Astrocyte of the cerebellum (primary cell): ENCODE results near the gene PIK3CD.

Experiments used
- DNase-seq: peaks from one replicate; pipeline ENCODE4 v3.0.0-alpha.2; 2011; ENCODE audit warnings: low read depth
- H3K4me3 ChIP-seq: 2 replicates; pipeline ENCODE4 v1.5.1; 2011; ENCODE audit warnings: mild to moderate bottlenecking, low read depth, low read length, moderate library complexity
- in situ Hi-C: cut with HindIII; loops from 2 replicates; pipeline ENCODE4 v1.10.0; 2017; ENCODE audit warnings: low sequenced_read_pairs
- TF ChIP-seq, protein P1 (sequence below): IDR thresholded peaks from 2 replicates; pipeline ENCODE4 v1.5.1; 2012; ENCODE audit warnings: low read length, low read depth, moderate library complexity, mild to moderate bottlenecking; ENCODE audit errors: missing control alignments

PIK3CD gene

DNA sequence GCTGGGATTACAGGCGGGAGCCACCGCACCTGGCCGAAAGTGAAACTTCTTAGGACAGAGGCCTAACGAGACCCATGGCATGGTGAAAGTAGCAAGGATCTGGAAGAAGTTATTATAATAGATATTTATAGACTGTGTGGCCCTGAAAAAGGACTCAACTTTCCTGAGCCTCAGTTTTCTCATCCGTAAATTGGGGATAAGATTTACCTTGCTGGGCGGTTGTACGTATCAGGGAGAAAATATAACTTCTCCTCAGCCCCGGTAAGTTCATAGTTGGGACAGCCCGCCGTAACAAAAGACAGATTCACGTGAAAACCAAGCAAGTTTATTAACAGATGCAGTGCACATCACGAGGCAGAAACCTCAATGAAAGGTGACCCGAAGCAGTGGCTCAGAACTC, 5.5 kb upstream of the PIK3CD start:
- no peak for DNase-seq
- no peak overlapping the region for H3K4me3 ChIP-seq
- in situ Hi-C loops, result loop anchor here (25.0 kb wide), 1 partner anchor 166 kb away; the partner anchor contains the start of gene CLSTN1
- TF ChIP-seq, protein P1, sequence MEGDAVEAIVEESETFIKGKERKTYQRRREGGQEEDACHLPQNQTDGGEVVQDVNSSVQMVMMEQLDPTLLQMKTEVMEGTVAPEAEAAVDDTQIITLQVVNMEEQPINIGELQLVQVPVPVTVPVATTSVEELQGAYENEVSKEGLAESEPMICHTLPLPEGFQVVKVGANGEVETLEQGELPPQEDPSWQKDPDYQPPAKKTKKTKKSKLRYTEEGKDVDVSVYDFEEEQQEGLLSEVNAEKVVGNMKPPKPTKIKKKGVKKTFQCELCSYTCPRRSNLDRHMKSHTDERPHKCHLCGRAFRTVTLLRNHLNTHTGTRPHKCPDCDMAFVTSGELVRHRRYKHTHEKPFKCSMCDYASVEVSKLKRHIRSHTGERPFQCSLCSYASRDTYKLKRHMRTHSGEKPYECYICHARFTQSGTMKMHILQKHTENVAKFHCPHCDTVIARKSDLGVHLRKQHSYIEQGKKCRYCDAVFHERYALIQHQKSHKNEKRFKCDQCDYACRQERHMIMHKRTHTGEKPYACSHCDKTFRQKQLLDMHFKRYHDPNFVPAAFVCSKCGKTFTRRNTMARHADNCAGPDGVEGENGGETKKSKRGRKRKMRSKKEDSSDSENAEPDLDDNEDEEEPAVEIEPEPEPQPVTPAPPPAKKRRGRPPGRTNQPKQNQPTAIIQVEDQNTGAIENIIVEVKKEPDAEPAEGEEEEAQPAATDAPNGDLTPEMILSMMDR, result no peak

DNA sequence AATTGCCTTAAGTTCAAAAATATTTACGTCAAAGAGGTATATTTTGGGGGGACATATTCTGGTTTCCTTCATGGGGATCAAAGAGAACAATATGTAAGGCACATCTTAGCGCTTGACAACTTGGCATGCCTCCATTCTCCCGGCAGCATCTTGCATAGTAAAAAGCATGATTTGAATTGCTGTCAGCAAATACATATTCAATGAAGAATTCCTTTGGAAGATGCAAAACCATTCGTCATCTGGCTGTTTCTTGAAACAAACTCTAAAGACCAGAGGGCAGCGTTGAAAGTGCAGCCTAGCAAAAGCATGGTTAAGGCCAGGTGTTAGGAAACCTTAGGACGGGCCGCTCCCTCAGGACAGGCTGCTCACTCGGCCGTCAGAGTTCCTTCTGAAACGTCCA, 3.4 kb upstream of the PIK3CD start:
- TF ChIP-seq, protein P1, result no peak
- H3K4me3 ChIP-seq, result no peak overlapping the region
- in situ Hi-C loops, result loop anchor here (25.0 kb wide), 1 partner anchor 164 kb away; the partner anchor contains the start of gene CLSTN1
- DNase-seq, result no peak

DNA sequence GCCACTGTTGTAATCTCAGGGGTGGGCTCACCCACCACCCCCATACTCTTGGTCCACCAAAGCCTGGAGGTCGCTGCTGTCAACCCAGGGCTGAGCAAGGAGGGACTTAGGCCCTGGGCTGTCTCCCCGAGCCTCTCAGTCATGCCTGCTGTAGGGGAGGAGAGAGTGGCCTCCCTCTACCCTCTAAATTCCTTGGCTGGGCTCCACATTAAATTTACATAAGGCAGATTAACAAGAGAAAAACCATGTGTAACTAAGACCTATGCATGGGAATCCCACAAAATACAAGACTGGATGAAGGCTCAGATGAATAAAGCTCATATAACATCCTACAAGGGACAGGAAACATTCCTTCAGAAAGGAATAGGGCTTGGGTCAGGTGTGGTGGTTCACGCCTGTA, 1.8 kb upstream of the PIK3CD start:
- no peak for DNase-seq
- H3K4me3 ChIP-seq, result no peak overlapping the region
- in situ Hi-C loops, result loop anchor here (25.0 kb wide), 1 partner anchor 163 kb away; the partner anchor contains the start of gene CLSTN1
- TF ChIP-seq, protein P1, result no peak

DNA sequence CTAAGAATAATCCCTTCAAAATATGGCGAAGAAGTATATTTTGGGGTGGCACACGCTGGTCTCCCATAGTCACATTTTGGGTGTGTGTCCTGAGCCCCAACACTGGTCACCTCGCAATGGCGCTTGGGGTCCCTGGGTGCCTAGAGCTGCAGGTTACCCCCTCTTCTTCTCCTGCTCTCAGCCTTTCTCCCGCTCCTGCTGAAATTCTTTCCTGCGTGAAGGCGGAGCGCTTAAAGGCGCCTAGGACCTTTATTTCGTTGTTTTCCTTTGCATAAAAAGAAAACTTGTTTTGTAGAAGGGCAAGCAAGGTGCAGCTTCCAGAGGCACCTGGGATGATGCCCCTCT, 339 bp upstream of the PIK3CD start:
- in situ Hi-C loops, result no loop called here
- no peak for DNase-seq
- H3K4me3 ChIP-seq, result peak overlapping the region; percentile 33
- TF ChIP-seq, protein P1, result no peak

DNA sequence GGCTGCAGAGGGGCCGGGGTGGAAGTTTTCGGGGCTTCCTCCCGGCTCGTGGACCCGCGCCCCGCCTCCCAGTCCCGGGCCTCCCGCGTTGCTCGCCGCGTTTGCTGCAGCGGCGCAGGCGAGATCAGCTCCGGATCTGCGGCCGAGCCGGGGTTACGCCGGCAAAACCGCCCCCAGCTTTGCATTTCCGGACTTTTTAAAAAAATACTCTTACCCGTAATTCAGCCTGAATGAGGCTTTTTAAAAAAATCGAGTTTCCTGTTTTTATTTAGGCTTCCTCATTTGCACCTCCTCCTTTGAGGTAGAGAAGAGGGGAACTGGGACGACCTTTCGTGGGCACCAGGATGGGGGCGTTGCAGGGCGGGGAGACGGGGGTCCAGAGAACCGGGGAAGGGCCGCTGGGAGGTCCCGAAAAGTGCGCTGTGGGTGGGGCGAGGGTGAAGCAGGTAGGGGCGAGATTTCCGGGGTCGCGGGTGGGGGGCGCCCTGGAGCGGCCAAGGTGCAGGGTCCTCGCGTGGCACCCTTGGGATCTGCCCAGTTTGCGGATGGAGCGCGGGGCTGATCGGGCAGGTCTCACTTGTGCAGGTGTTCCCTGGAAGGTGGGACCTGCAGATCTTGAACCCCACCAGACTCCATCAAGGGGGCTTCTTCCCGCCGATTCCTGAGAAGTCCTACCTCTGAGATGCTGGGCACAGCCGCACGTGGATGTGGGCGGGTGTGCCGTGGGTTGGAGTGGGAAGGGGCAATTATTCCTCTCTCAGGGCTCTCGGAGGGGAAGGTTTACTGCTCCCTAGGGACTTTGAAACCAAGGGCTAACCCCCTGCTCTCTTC, 1.1 kb downstream of the PIK3CD start:
- TF ChIP-seq, protein P1, result no peak
- peak overlapping the region; percentile 33 for H3K4me3 ChIP-seq
- DNase-seq, result no peak
- in situ Hi-C loops, result no loop called here

DNA sequence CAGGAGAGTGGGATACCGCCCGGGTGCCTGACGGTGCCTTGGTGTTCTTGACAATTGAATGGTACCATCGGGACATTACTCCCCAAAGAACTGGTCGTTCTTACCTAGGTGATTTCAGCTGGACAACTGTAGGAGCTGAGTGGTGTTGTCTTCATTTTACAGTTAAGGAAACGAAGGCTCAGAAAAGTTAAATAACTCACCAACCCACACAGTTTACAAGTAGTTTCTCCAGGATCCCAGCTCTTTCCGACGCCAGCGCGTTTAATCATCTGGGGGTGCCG, 1.6 kb downstream of the PIK3CD start:
- TF ChIP-seq, protein P1, result no peak
- H3K4me3 ChIP-seq, result no peak overlapping the region
- no peak for DNase-seq
- in situ Hi-C loops, result no loop called here
